GM23338 (cell line): ENCODE measurements around the gene MPPED2.

Experiments
- EZH2 ChIP-seq: fragments of 200-600 bp; sonication (generic); IDR thresholded peaks from one replicate; pipeline ENCODE4 v1.8.0; 2017; ENCODE audit warnings: antibody characterized with exemption, mild to moderate bottlenecking, low read depth; ENCODE audit not compliant: unreplicated experiment
- TF ChIP-seq, protein P1 (sequence below), 2 experiments: fragments of 200-600 bp in 1 of 2; sonication (generic) in 1 of 2; conservative IDR thresholded peaks; 2 replicates each; pipeline versions ENCODE4 v1.5.1 to v1.6.1; 2016 to 2017; ENCODE audit warnings: antibody characterized with exemption in 2 of 2, low read depth in 2 of 2, mild to moderate bottlenecking in 2 of 2, moderate library complexity in 1 of 2
- TF ChIP-seq, protein P2 (sequence below): IDR thresholded peaks from one replicate; pipeline ENCODE4 v1.6.1; 2018; ENCODE audit warnings: antibody characterized with exemption; ENCODE audit not compliant: unreplicated experiment

DNA sequence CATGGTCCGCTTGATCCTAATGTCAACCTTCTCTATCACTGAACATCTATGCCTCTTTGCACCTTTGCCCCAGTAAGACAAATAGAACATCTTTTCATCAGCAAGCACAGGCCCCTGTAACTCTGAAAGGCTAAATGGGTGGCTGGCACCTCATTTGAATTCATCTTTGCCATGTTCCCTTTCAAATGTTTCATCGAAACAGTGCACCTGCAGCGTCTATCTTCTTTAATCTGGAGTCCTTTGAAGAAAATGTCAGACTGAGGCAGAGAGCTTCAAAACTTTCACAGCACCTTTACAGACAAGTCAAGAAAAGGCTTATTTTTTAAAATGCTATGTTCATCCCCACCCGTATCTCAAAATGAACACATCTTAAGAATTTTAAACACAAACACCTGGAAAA is 3.4 kb downstream of the MPPED2 start:
- TF ChIP-seq, protein P1, sequence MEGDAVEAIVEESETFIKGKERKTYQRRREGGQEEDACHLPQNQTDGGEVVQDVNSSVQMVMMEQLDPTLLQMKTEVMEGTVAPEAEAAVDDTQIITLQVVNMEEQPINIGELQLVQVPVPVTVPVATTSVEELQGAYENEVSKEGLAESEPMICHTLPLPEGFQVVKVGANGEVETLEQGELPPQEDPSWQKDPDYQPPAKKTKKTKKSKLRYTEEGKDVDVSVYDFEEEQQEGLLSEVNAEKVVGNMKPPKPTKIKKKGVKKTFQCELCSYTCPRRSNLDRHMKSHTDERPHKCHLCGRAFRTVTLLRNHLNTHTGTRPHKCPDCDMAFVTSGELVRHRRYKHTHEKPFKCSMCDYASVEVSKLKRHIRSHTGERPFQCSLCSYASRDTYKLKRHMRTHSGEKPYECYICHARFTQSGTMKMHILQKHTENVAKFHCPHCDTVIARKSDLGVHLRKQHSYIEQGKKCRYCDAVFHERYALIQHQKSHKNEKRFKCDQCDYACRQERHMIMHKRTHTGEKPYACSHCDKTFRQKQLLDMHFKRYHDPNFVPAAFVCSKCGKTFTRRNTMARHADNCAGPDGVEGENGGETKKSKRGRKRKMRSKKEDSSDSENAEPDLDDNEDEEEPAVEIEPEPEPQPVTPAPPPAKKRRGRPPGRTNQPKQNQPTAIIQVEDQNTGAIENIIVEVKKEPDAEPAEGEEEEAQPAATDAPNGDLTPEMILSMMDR (conservative IDR thresholded peaks at IDR 0.05; ENCODE audit: low read depth in 2 of 2): no peak
- TF ChIP-seq EZH2: no peak
- TF ChIP-seq, protein P2, sequence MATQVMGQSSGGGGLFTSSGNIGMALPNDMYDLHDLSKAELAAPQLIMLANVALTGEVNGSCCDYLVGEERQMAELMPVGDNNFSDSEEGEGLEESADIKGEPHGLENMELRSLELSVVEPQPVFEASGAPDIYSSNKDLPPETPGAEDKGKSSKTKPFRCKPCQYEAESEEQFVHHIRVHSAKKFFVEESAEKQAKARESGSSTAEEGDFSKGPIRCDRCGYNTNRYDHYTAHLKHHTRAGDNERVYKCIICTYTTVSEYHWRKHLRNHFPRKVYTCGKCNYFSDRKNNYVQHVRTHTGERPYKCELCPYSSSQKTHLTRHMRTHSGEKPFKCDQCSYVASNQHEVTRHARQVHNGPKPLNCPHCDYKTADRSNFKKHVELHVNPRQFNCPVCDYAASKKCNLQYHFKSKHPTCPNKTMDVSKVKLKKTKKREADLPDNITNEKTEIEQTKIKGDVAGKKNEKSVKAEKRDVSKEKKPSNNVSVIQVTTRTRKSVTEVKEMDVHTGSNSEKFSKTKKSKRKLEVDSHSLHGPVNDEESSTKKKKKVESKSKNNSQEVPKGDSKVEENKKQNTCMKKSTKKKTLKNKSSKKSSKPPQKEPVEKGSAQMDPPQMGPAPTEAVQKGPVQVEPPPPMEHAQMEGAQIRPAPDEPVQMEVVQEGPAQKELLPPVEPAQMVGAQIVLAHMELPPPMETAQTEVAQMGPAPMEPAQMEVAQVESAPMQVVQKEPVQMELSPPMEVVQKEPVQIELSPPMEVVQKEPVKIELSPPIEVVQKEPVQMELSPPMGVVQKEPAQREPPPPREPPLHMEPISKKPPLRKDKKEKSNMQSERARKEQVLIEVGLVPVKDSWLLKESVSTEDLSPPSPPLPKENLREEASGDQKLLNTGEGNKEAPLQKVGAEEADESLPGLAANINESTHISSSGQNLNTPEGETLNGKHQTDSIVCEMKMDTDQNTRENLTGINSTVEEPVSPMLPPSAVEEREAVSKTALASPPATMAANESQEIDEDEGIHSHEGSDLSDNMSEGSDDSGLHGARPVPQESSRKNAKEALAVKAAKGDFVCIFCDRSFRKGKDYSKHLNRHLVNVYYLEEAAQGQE: no peak
